ENCODE measurements around the gene SCUBE3. TPM values are rescaled to one million over a fixed set of nuclear protein-coding genes. Genes with fewer than 3 reads are reported as not detected.

The SCUBE3 gene
- total and polyA plus RNA-seq, 2 of the 13 experiments (the other 11 are each of a cell fraction or from before 2014, with no cell fraction given) = not detected

- TF ChIP-seq NCOA1 (CRISPR knock-in tag; IDR thresholded peaks at IDR 0.05) (no peak), ZKSCAN5 (CRISPR knock-in tag; IDR thresholded peaks at IDR 0.05) (no peak), NFYB (CRISPR knock-in tag; IDR thresholded peaks at IDR 0.05) (peak; percentile 71), KDM1A (CRISPR knock-in tag; IDR thresholded peaks at IDR 0.05) (no peak), NBN (conservative IDR thresholded peaks at IDR 0.05) (no peak), ZNF143 (CRISPR knock-in tag; IDR thresholded peaks at IDR 0.05) (peak; percentile 77), MLLT10 (CRISPR knock-in tag; IDR thresholded peaks at IDR 0.05) (no peak), CEBPB (IDR thresholded peaks at IDR 0.05; ENCODE audit: borderline replicate concordance, low read depth, low read length) (peak; percentile 33; the same call in 1 of the 2 replicates), NFYC (CRISPR knock-in tag; IDR thresholded peaks at IDR 0.05) (peak; percentile 64; the same call in 1 of the 2 replicates)
These were observed 36.6 kb upstream of the SCUBE3 start (continued) for GRCh38 chr6:35177157-35177556.

GRCh38 chr6:35177596-35177995 lies 36.2 kb upstream of the SCUBE3 start:
- FAIRE-seq = no peak
- Histone ChIP-seq H3K9me3 (ENCODE audit: low read length) (no peaks in the 10 kb centered on the region), H3K4me3 (replicated peaks in 1 of 3; ENCODE audit: insufficient read depth in 1 of 3, low read depth in 2 of 3, low read length in 3 of 3) (no peak overlapping the region), H3K79me2 (ENCODE audit: insufficient read depth, low read length) (no peaks in the 10 kb centered on the region), H3K9ac (ENCODE audit: insufficient read depth, low read depth, low read length) (no peak overlapping the region), H2AFZ (ENCODE audit: low read length) (no peak overlapping the region), H3K36me3 (replicated peaks in 1 of 2; ENCODE audit: control insufficient read depth in 1 of 2, insufficient read depth in 2 of 2, low read length in 2 of 2) (no peaks in the 10 kb centered on the region), H3K4me1 (ENCODE audit: insufficient read depth, low read length) (peaks cover 7% of the 10 kb centered on the region), H3K27me3 (ENCODE audit: control insufficient read depth in 1 of 2, insufficient read depth in 2 of 2, low read length in 2 of 2) (peaks cover 0 to 10% of the 10 kb centered on the region in 2 experiments; a peak in 1 of 5 replicates), H3K27ac (ENCODE audit: extremely low read length, insufficient read depth, low read length) (no peak overlapping the region), H3K4me2 (ENCODE audit: low read depth, low read length) (0 out of 2 replicates have a peak overlapping the region, but pooled peaks have one; percentile 2), H4K20me1 (ENCODE audit: insufficient read depth, low read length) (no peaks in the 10 kb centered on the region)
- BruUV-seq (replicated peaks) = no TSS peak
- intact Hi-C loops (cut with micrococcal nuclease; ENCODE audit: unreplicated experiment) (no loop called here), in situ Hi-C loops (cut with HindIII; ENCODE audit: extremely low pct_ligation_motif_present, low pct_unique_long_range_greater_than_20kb) (no loop called here)
- CTCF ChIA-PET (ENCODE audit: low intra/inter-chr PET ratio, low total read pairs) = no interaction called here
- no peak for DNase-seq (ENCODE audit: low spot score)
- no peak for ATAC-seq
- POLR2A ChIA-PET = no interaction called here
- WGBS (ENCODE audit: low lambda C conversion rate) = 51% methylated on average over 2 of the region's 2 CpGs
- TF ChIP-seq XRCC5 (optimal IDR thresholded peaks at IDR 0.05; ENCODE audit: low read length) (no peak), TCF12 (IDR thresholded peaks at IDR 0.05) (no peak), TCF12 (CRISPR knock-in tag; IDR thresholded peaks at IDR 0.05) (no peak), HDAC1 (CRISPR knock-in tag; IDR thresholded peaks at IDR 0.05) (no peak), JUNB (CRISPR knock-in tag; IDR thresholded peaks at IDR 0.05; ENCODE audit: borderline replicate concordance) (no peak), PBX3 (CRISPR knock-in tag; IDR thresholded peaks at IDR 0.05; ENCODE audit: borderline replicate concordance) (no peak), ZBTB38 (CRISPR knock-in tag; IDR thresholded peaks at IDR 0.05) (no peak), MEIS1 (CRISPR knock-in tag; IDR thresholded peaks at IDR 0.05; ENCODE audit: borderline replicate concordance) (no peak), ATAD3A (CRISPR knock-in tag; IDR thresholded peaks at IDR 0.05) (no peak), ZNF775 (CRISPR knock-in tag; IDR thresholded peaks at IDR 0.05; ENCODE audit: borderline replicate concordance) (no peak), HMGXB4 (CRISPR knock-in tag; IDR thresholded peaks at IDR 0.05; ENCODE audit: borderline replicate concordance in 1 of 2, low read depth in 1 of 2) (no peak)
- TF ChIP-seq, protein P1, sequence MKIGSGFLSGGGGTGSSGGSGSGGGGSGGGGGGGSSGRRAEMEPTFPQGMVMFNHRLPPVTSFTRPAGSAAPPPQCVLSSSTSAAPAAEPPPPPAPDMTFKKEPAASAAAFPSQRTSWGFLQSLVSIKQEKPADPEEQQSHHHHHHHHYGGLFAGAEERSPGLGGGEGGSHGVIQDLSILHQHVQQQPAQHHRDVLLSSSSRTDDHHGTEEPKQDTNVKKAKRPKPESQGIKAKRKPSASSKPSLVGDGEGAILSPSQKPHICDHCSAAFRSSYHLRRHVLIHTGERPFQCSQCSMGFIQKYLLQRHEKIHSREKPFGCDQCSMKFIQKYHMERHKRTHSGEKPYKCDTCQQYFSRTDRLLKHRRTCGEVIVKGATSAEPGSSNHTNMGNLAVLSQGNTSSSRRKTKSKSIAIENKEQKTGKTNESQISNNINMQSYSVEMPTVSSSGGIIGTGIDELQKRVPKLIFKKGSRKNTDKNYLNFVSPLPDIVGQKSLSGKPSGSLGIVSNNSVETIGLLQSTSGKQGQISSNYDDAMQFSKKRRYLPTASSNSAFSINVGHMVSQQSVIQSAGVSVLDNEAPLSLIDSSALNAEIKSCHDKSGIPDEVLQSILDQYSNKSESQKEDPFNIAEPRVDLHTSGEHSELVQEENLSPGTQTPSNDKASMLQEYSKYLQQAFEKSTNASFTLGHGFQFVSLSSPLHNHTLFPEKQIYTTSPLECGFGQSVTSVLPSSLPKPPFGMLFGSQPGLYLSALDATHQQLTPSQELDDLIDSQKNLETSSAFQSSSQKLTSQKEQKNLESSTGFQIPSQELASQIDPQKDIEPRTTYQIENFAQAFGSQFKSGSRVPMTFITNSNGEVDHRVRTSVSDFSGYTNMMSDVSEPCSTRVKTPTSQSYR (CRISPR knock-in tag; IDR thresholded peaks at IDR 0.05; ENCODE audit: borderline replicate concordance) = no peak
